Measurements from ENCODE around the gene DR1. TPM values are rescaled to one million over a fixed set of nuclear protein-coding genes. Genes with fewer than 3 reads are reported as not detected.

DR1 gene
- total and polyA plus RNA-seq, 2 of the 8 experiments (the other 6 are each of a cell fraction or from before 2014, with no cell fraction given) = 13.1 to 62.3 TPM

- Histone ChIP-seq H2BK15ac (ENCODE audit: low read length) (no peak overlapping the region), H4K20me1 (replicated peaks in 1 of 2; ENCODE audit: control insufficient read depth in 1 of 2, insufficient read depth in 2 of 2, low read length in 2 of 2) (peaks cover 4 to 5% of the 10 kb centered on the region in 2 experiments), H2BK5ac (ENCODE audit: low read depth, low read length) (no peak overlapping the region), H3K27ac (ENCODE audit: low read depth, low read length) (no peak overlapping the region), H3K23ac (ENCODE audit: insufficient read length) (no peak overlapping the region), H3K18ac (ENCODE audit: extremely low read depth, low read length) (no peak overlapping the region), H4K8ac (ENCODE audit: extremely low read depth, insufficient read depth, low read length) (no peak overlapping the region), H2AFZ (ENCODE audit: low read length) (no peak overlapping the region), H2AK5ac (ENCODE audit: low read depth, low read length) (no peak overlapping the region), H3K36me3 (ENCODE audit: control insufficient read depth in 2 of 4, insufficient read depth in 4 of 4, low read length in 3 of 4) (peaks cover 0 to 12% (median 0%) of the 10 kb centered on the region in 4 experiments; a peak in 1 of 8 replicates), H3K23me2 (ENCODE audit: low read depth, low read length) (peaks cover 6% of the 10 kb centered on the region), H2BK20ac (ENCODE audit: low read length) (no peak overlapping the region), H3K27me3 (replicated peaks in 1 of 4; ENCODE audit: control insufficient read depth in 3 of 4, extremely low read depth in 1 of 4, insufficient read depth in 3 of 4, low read length in 3 of 4) (no peaks in the 10 kb centered on the region), H3K4me1 (replicated peaks in 1 of 4; ENCODE audit: control insufficient read depth in 3 of 4, insufficient read depth in 4 of 4, low read length in 3 of 4) (no peaks in the 10 kb centered on the region), H3K4ac (replicated peaks; ENCODE audit: insufficient read length, low read depth, low read length) (no peak overlapping the region), H3K9me3 (ENCODE audit: insufficient read depth in 2 of 2, low read depth in 1 of 2, low read length in 1 of 2) (no peaks in the 10 kb centered on the region), H3K4me2 (ENCODE audit: insufficient read depth in 1 of 2, low read depth in 2 of 2, low read length in 2 of 2) (peak overlapping the region; percentile 93 to 97), H3K79me1 (ENCODE audit: low read depth, low read length) (0 out of 2 replicates have a peak, but pooled peaks cover 3% of the 10 kb centered on the region), H2BK120ac (replicated peaks; ENCODE audit: low read depth, low read length) (no peak overlapping the region), H3K4me3 (ENCODE audit: extremely low read depth in 1 of 4, insufficient read depth in 2 of 4, low read depth in 3 of 4, low read length in 4 of 4) (peak overlapping the region in 3 of 4 experiments; percentile 44 to 88 (median 75); a peak in 7 of 8 replicates), H2BK12ac (ENCODE audit: low read depth, low read length) (no peak overlapping the region), H4K91ac (replicated peaks; ENCODE audit: insufficient read length, low read length) (no peak overlapping the region), H3K14ac (ENCODE audit: insufficient read length) (no peak overlapping the region), H4K5ac (ENCODE audit: insufficient read length, low read depth, low read length) (no peak overlapping the region), H3K79me2 (ENCODE audit: control insufficient read depth in 1 of 2, insufficient read depth in 2 of 2, low read length in 2 of 2) (peaks cover 29 to 76% of the 10 kb centered on the region in 2 experiments), H3K9ac (replicated peaks in 1 of 4; ENCODE audit: extremely low read depth in 1 of 4, low read depth in 3 of 4, low read length in 3 of 4) (peak overlapping the region in 1 of 4 experiments; percentile 13; a peak in 2 of 7 replicates), H3K56ac (replicated peaks; ENCODE audit: insufficient read length, low read depth, low read length) (no peak overlapping the region)
- ChIA-PET POLR2A (ENCODE audit: partially characterized antibody) (no interaction called here), CTCF (ENCODE audit: partially characterized antibody) (no interaction called here)
- no peak for DNase-seq (ENCODE audit: low read depth in 1 of 2, low spot score in 2 of 2)
- FAIRE-seq = no peak
- 51% methylated on average over 2 of the region's 2 CpGs; no CpG with 5 or more reads in 1 of the 2 experiments for WGBS, 2 experiments (ENCODE audit: extremely low coverage in 1 of 2, insufficient coverage in 1 of 2, insufficient read length in 1 of 2, insufficient replicate concordance in 2 of 2, low coverage in 1 of 2, low lambda C conversion rate in 2 of 2, missing lambda C conversion rate in 1 of 2)
- TF ChIP-seq NANOG (IDR thresholded peaks at IDR 0.05; ENCODE audit: insufficient read depth, low read depth, low read length, poor library complexity, severe bottlenecking) = no peak
These were observed 2.5 kb downstream of the DR1 start for GRCh38 chr1:93348104-93348728.
